ENCODE measurements around the gene HMGN1.
A peak's percentile ranks its signal among the peaks of the same experiment; 100 is the strongest.

HMGN1 gene

DNA sequence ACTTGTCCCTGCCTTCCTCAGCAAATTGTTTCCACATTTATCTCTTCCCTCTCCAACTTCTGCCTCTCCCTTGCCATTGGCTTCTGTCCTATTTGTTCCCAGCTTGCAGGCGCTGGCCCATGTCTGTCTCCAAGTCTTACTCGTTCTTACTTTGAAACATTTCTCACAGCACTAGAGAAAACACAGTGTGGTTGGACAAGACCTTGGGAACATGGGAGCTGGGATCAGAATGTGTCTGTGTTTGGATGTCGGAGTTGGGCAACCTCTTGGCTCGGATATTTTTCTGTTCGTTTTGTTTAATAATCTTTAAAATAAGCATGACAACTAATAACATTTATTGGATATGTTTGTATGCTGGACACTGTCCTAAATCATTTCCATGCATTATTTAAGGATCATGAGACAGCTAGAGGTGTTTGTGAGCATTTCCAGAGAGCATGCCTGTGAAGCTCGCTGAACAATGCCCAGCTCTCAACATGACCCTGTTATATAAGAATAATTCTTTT, 29.6 kb downstream of the HMGN1 start:
- H3K27me3 ChIP-seq (ENCODE audit: control insufficient read depth, insufficient read depth, low read length) = no peaks in the 10 kb centered on the region
- no peak overlapping the region for H3K9ac ChIP-seq (ENCODE audit: low read length)
- peaks cover 7% of the 10 kb centered on the region for H3K4me1 ChIP-seq (ENCODE audit: control insufficient read depth, insufficient read depth, low read length)
- H3K4me3 ChIP-seq (ENCODE audit: low read length) = no peak overlapping the region
- H3K36me3 ChIP-seq (ENCODE audit: control insufficient read depth, insufficient read depth, low read length) = no peaks in the 10 kb centered on the region
- peak overlapping the region; percentile 67 for H3K27ac ChIP-seq (ENCODE audit: low read depth, low read length)

DNA sequence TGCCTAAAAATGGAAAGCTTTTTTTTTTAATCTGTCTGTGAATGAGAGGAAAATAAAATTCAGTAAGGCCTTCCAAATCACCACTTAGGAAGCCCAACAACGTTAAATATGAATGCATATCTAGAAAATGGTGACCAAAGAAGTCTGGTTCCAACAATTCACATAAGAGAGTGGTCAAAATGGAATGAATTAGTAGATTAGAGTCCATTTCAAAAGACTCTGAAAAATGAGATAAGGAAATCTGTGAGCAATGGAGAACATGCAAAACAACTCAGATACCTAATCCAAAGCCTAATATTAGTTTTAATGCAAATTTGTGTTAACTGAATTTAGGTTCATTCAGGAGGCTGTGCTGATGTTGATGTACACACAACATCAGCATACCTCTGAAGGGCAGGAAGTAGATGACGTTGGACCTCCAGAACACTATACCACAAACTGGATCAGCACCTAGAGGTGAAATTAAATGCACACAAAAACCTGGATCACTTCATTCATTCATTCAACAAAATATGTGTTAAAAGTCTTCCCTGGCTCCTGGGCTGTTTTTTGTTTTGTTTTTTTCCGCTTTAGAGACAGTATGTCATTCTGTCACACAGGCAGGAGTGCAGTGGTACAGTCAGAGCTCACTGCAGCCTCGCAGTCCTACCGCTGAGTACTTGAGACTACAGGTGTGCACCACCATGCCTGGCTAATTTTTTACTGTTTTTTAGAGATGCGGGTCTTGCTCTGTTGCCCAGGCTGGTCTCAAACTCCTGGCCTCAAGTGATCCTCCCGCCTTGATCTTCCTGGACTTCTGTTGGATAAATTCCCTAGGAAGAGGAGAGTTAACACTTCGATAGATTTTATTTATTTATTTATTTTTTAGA, 30.6 kb downstream of the HMGN1 start:
- Histone ChIP-seq H3K4me3 (ENCODE audit: low read length) (no peak overlapping the region), H3K9ac (ENCODE audit: low read length) (no peak overlapping the region), H3K27ac (ENCODE audit: low read depth, low read length) (peak overlapping the region; percentile 67), H3K27me3 (ENCODE audit: control insufficient read depth, insufficient read depth, low read length) (no peaks in the 10 kb centered on the region), H3K4me1 (ENCODE audit: control insufficient read depth, insufficient read depth, low read length) (peaks cover 7% of the 10 kb centered on the region), H3K36me3 (ENCODE audit: control insufficient read depth, insufficient read depth, low read length) (no peaks in the 10 kb centered on the region)

- no peak overlapping the region for H3K4me3 ChIP-seq (ENCODE audit: low read length)
- no peak overlapping the region for H3K9ac ChIP-seq (ENCODE audit: low read length)
- no peaks in the 10 kb centered on the region for H3K27me3 ChIP-seq (ENCODE audit: control insufficient read depth, insufficient read depth, low read length)
- H3K27ac ChIP-seq (ENCODE audit: low read depth, low read length) = no peak overlapping the region
- peaks cover 7% of the 10 kb centered on the region for H3K4me1 ChIP-seq (ENCODE audit: control insufficient read depth, insufficient read depth, low read length)
- H3K36me3 ChIP-seq (ENCODE audit: control insufficient read depth, insufficient read depth, low read length) = no peaks in the 10 kb centered on the region
These were observed 31.5 kb downstream of the HMGN1 start for GRCh38 chr21:39317134-39318090.

GRCh38 chr21:39316729-39317128, 32.2 kb downstream of the HMGN1 start:
- no peaks in the 10 kb centered on the region for H3K36me3 ChIP-seq (ENCODE audit: control insufficient read depth, insufficient read depth, low read length)
- H3K4me3 ChIP-seq (ENCODE audit: low read length) = no peak overlapping the region
- H3K4me1 ChIP-seq (ENCODE audit: control insufficient read depth, insufficient read depth, low read length) = peaks cover 11% of the 10 kb centered on the region
- H3K27ac ChIP-seq (ENCODE audit: low read depth, low read length) = no peak overlapping the region
- no peaks in the 10 kb centered on the region for H3K27me3 ChIP-seq (ENCODE audit: control insufficient read depth, insufficient read depth, low read length)
- no peak overlapping the region for H3K9ac ChIP-seq (ENCODE audit: low read length)

GRCh38 chr21:39315603-39316445, 33.1 kb downstream of the HMGN1 start:
- H3K4me1 ChIP-seq (ENCODE audit: control insufficient read depth, insufficient read depth, low read length) = peaks cover 14% of the 10 kb centered on the region
- H3K36me3 ChIP-seq (ENCODE audit: control insufficient read depth, insufficient read depth, low read length) = no peaks in the 10 kb centered on the region
- H3K4me3 ChIP-seq (ENCODE audit: low read length) = no peak overlapping the region
- H3K27ac ChIP-seq (ENCODE audit: low read depth, low read length) = no peak overlapping the region
- no peak overlapping the region for H3K9ac ChIP-seq (ENCODE audit: low read length)
- H3K27me3 ChIP-seq (ENCODE audit: control insufficient read depth, insufficient read depth, low read length) = no peaks in the 10 kb centered on the region

- Histone ChIP-seq H3K27me3 (ENCODE audit: control insufficient read depth, insufficient read depth, low read length) (no peaks in the 10 kb centered on the region), H3K27ac (ENCODE audit: low read depth, low read length) (peak overlapping the region; percentile 96), H3K9ac (ENCODE audit: low read length) (peak overlapping the region; percentile 67), H3K4me1 (ENCODE audit: control insufficient read depth, insufficient read depth, low read length) (peaks cover 14% of the 10 kb centered on the region), H3K36me3 (ENCODE audit: control insufficient read depth, insufficient read depth, low read length) (no peaks in the 10 kb centered on the region), H3K4me3 (ENCODE audit: low read length) (peak overlapping the region; percentile 93)
These were observed 34.5 kb downstream of the HMGN1 start for GRCh38 chr21:39314143-39315027.

DNA sequence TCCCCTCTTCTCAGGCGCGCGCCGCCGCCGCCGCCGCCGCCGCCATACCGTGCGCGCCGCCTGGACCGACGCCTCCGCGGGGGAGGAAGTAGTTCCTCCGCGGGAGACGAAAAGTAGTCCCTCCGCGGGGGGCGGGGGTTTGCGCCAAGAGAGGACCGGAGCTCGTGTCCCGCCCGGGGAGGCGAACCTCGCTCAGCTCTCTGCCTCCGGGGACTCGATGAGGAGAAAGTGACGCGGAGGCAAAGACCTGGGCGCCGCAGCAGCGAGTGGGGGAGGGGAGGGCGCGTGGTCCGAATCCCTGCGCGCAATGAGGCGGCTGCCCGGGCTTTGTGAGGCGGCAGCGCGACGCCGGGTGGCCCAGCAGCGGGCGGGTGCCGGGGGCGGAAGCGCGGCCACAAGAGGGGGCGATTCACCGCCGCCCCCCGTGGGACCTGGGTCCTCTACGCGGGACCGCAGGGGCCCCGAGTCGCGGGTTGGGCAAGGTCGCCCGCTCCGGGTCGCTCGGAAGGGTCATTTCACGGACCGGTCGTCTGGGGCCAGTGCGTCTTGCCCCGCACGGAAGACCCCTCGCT, 35.2 kb downstream of the HMGN1 start, which contains the start of gene BRWD1:
Gene BRWD1 (minus strand): TSS at position 62 of the 572 bp plus-strand sequence. CDS start 141 bp downstream, outside the sequence.
- H3K36me3 ChIP-seq (ENCODE audit: control insufficient read depth, insufficient read depth, low read length) = no peaks in the 10 kb centered on the region
- peak within 1 kb of the TSS; percentile 96 for H3K27ac ChIP-seq (ENCODE audit: low read depth, low read length)
- H3K9ac ChIP-seq (ENCODE audit: low read length) = peak within 1 kb of the TSS; percentile 67
- H3K4me3 ChIP-seq (ENCODE audit: low read length) = peak within 1 kb of the TSS; percentile 93
- H3K4me1 ChIP-seq (ENCODE audit: control insufficient read depth, insufficient read depth, low read length) = peaks cover 12% of the 10 kb centered on the region
- H3K27me3 ChIP-seq (ENCODE audit: control insufficient read depth, insufficient read depth, low read length) = no peaks in the 10 kb centered on the region

GRCh38 chr21:39313042-39313570, 35.8 kb downstream of the HMGN1 start:
- H3K27me3 ChIP-seq (ENCODE audit: control insufficient read depth, insufficient read depth, low read length) = no peaks in the 10 kb centered on the region
- peak overlapping the region; percentile 96 for H3K27ac ChIP-seq (ENCODE audit: low read depth, low read length)
- peak overlapping the region; percentile 93 for H3K4me3 ChIP-seq (ENCODE audit: low read length)
- H3K4me1 ChIP-seq (ENCODE audit: control insufficient read depth, insufficient read depth, low read length) = peaks cover 12% of the 10 kb centered on the region
- H3K36me3 ChIP-seq (ENCODE audit: control insufficient read depth, insufficient read depth, low read length) = no peaks in the 10 kb centered on the region
- H3K9ac ChIP-seq (ENCODE audit: low read length) = peak overlapping the region; percentile 52

- Histone ChIP-seq H3K9ac (ENCODE audit: low read length) (peak overlapping the region; percentile 52), H3K4me1 (ENCODE audit: control insufficient read depth, insufficient read depth, low read length) (peaks cover 12% of the 10 kb centered on the region)
These were observed 36.5 kb downstream of the HMGN1 start for GRCh38 chr21:39312112-39313041.

GRCh38 chr21:39311164-39311563, 37.7 kb downstream of the HMGN1 start:
- Histone ChIP-seq H3K27ac (ENCODE audit: low read depth, low read length) (no peak overlapping the region), H3K4me1 (ENCODE audit: control insufficient read depth, insufficient read depth, low read length) (peaks cover 12% of the 10 kb centered on the region), H3K9ac (ENCODE audit: low read length) (no peak overlapping the region), H3K4me3 (ENCODE audit: low read length) (no peak overlapping the region), H3K27me3 (ENCODE audit: control insufficient read depth, insufficient read depth, low read length) (no peaks in the 10 kb centered on the region), H3K36me3 (ENCODE audit: control insufficient read depth, insufficient read depth, low read length) (no peaks in the 10 kb centered on the region)

More at GRCh38 chr21:39312112-39313041, 36.5 kb downstream of the HMGN1 start:
- no peaks in the 10 kb centered on the region for H3K27me3 ChIP-seq (ENCODE audit: control insufficient read depth, insufficient read depth, low read length)
- H3K36me3 ChIP-seq (ENCODE audit: control insufficient read depth, insufficient read depth, low read length) = no peaks in the 10 kb centered on the region
- peak overlapping the region; percentile 93 for H3K4me3 ChIP-seq (ENCODE audit: low read length)
- H3K27ac ChIP-seq (ENCODE audit: low read depth, low read length) = peak overlapping the region; percentile 96

All from rectal smooth muscle tissue (tissue), 1 donor.